Activated CD8-positive, alpha-beta memory T cell treated with anti-CD3 and anti-CD28 coated beads, Interleukin-2, amount 10 ng/mL, durations not matched to agents 7 days and 5 days (primary cell): ENCODE results near the gene DARS1. TPM values are rescaled to one million over a fixed set of nuclear protein-coding genes. Genes with fewer than 3 reads are reported as not detected.
A peak's percentile ranks its signal among the peaks of the same experiment; 100 is the strongest.
"Not testable (repeated sequence)": the region's sequence is repeated elsewhere in the genome, so short reads cannot be mapped to it uniquely, and the experiment has no call there.

Experiments
- ATAC-seq: fragments of 150-1000 bp; cut with Tn5 transposase; one replicate; pipeline ENCODE4 v1.10.0; 2021; ENCODE audit warnings: moderate library complexity
- CTCF ChIA-PET: fragments of 350-600 bp; sonication (Branson Sonifier 250); formaldehyde crosslinking; loops from one replicate; lab custom pipeline; 2021; ENCODE audit warnings: antibody characterized with exemption; lab: Charles Lee
- DNase-seq: peaks from one replicate; pipeline ENCODE4 v3.0.0-alpha.2; 2020
- H3K27ac Mint-ChIP-seq: one replicate; pipeline ENCODE4 v1.8.0; 2021; ENCODE audit warnings: mild to moderate bottlenecking, mixed read lengths
- H3K27me3 Mint-ChIP-seq: one replicate; pipeline ENCODE4 v1.8.0; 2021; ENCODE audit warnings: mixed read lengths
- H3K36me3 Mint-ChIP-seq: one replicate; pipeline ENCODE4 v1.8.0; 2021; ENCODE audit warnings: mild to moderate bottlenecking, mixed read lengths
- H3K4me1 Mint-ChIP-seq: one replicate; pipeline ENCODE4 v1.8.0; 2021; ENCODE audit warnings: mixed read lengths
- H3K4me3 Mint-ChIP-seq: one replicate; pipeline ENCODE4 v1.8.0; 2021; ENCODE audit warnings: mild to moderate bottlenecking, moderate library complexity, mixed read lengths
- H3K9me3 Mint-ChIP-seq: one replicate; pipeline ENCODE4 v1.8.0; 2022; ENCODE audit warnings: low read depth, mixed read lengths
- total RNA-seq, 2 experiments: library from RNA; stranded (reverse); gene quantifications; one replicate each; pipeline ENCODE4 v1.2.3, GENCODE V29; 2021

Gene DARS1
- total RNA-seq, 2 experiments from 2014 or later: 94.0 to 109 TPM

DNA sequence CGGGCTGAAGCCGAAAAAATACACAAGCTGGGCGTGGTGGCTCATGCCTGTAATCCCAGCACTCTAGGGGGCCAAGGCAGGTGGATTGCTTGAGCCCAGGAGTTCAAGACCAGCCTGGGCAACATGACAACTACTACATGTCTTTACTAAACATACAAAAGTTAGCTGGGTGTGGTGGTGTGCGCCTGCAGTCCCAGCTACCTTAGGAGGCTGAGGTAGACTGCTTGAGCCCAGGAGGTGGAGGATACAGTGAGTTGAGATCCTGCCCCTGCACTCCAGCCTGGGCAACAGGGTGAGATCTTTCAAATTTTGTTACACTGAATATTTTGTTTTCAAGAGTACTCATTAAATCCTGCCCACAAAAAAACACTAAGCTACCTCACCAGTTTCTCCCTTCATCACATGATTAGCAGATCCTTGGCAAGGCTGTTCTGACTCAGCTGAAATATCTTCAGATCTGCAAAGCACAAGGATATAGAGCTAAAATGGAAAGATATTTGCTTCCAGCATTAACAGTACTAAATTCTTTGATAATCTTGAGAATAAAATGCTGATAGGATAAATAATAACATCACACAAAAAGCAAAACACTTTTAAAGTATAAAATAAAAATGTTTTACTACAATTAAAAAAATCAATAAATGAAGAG lies 81.0 kb downstream of the DARS1 start:
- Mint-ChIP-seq H3K27ac (no peak overlapping the region), H3K4me3 (no peak overlapping the region), H3K4me1 (no peaks in the 10 kb centered on the region), H3K36me3 (peaks cover 44% of the 10 kb centered on the region), H3K27me3 (no peaks in the 10 kb centered on the region), H3K9me3 (no peaks in the 10 kb centered on the region)
- DNase-seq (no peak), ATAC-seq (no peak)
- CTCF ChIA-PET: interaction anchor here (1.4 to 3.2 kb wide), 2 partner anchors 9 to 24 kb away, joined by 3 to 11 read pairs; no protein-coding TSS in a partner anchor

GRCh38 chr2:135903650-135904049 lies 81.8 kb downstream of the DARS1 start:
- no peak overlapping the region for H3K4me3 Mint-ChIP-seq
- H3K4me1 Mint-ChIP-seq: no peaks in the 10 kb centered on the region
- CTCF ChIA-PET: interaction anchor here (1.1 to 3.2 kb wide), 3 partner anchors 10 to 31 kb away, joined by 3 to 11 read pairs (median 3); no protein-coding TSS in a partner anchor
- H3K36me3 Mint-ChIP-seq: peaks cover 42% of the 10 kb centered on the region
- no peaks in the 10 kb centered on the region for H3K9me3 Mint-ChIP-seq
- DNase-seq (no peak), ATAC-seq (no peak)
- no peak overlapping the region for H3K27ac Mint-ChIP-seq
- H3K27me3 Mint-ChIP-seq: no peaks in the 10 kb centered on the region

GRCh38 chr2:135899567-135899966 lies 85.9 kb downstream of the DARS1 start:
- no peak for DNase-seq
- CTCF ChIA-PET: no interaction called here
- H3K4me1 Mint-ChIP-seq: no peaks in the 10 kb centered on the region
- ATAC-seq: no peak
- H3K9me3 Mint-ChIP-seq: no peaks in the 10 kb centered on the region
- H3K27me3 Mint-ChIP-seq: no peaks in the 10 kb centered on the region
- peaks cover 22% of the 10 kb centered on the region for H3K36me3 Mint-ChIP-seq
- H3K27ac Mint-ChIP-seq: no peak overlapping the region
- no peak overlapping the region for H3K4me3 Mint-ChIP-seq

GRCh38 chr2:135898234-135898786 lies 87.1 kb downstream of the DARS1 start:
- DNase-seq (no peak), ATAC-seq (no peak)
- peaks cover 17% of the 10 kb centered on the region for H3K36me3 Mint-ChIP-seq
- CTCF ChIA-PET: no interaction called here
- H3K4me3 Mint-ChIP-seq: no peak overlapping the region
- no peak overlapping the region for H3K27ac Mint-ChIP-seq
- no peaks in the 10 kb centered on the region for H3K4me1 Mint-ChIP-seq
- H3K9me3 Mint-ChIP-seq: no peaks in the 10 kb centered on the region
- no peaks in the 10 kb centered on the region for H3K27me3 Mint-ChIP-seq

DNA sequence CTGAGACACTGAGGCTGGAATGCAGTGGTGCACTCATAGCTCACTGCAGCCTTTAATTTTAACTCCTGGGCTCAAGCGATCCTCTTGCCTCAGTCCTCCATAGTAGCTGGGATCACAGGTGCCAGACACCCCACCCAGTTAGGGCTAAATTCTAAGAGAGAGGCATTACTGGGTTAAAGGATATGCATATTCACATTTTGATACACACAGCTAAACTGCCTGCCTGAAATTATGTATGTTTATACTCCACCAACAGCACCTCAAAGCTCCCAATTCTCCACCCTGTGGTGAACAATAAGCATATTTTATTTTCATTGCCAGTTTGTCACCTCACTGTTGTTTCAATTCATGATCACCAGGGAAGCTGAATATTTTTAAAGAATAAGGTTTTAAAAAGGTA lies 90.5 kb downstream of the DARS1 start:
- H3K36me3 Mint-ChIP-seq: peaks cover 12% of the 10 kb centered on the region
- H3K4me3 Mint-ChIP-seq: no peak overlapping the region
- H3K27ac Mint-ChIP-seq: no peak overlapping the region
- H3K27me3 Mint-ChIP-seq: no peaks in the 10 kb centered on the region
- ATAC-seq (no peak), DNase-seq (no peak)
- no peaks in the 10 kb centered on the region for H3K9me3 Mint-ChIP-seq
- H3K4me1 Mint-ChIP-seq: no peaks in the 10 kb centered on the region
- CTCF ChIA-PET: interaction anchor here (1.0 to 1.4 kb wide), 3 partner anchors 19 to 487 kb away, joined by 3 to 6 read pairs (median 3); no protein-coding TSS in a partner anchor

GRCh38 chr2:135893374-135893794 lies 92.0 kb downstream of the DARS1 start:
- ATAC-seq (no peak), DNase-seq (no peak)
- Mint-ChIP-seq H3K4me1 (peaks cover under 1% of the 10 kb centered on the region), H3K27ac (no peak overlapping the region), H3K27me3 (no peaks in the 10 kb centered on the region), H3K36me3 (peaks cover 4% of the 10 kb centered on the region), H3K4me3 (no peak overlapping the region), H3K9me3 (no peaks in the 10 kb centered on the region)
- CTCF ChIA-PET: no interaction called here

DNA sequence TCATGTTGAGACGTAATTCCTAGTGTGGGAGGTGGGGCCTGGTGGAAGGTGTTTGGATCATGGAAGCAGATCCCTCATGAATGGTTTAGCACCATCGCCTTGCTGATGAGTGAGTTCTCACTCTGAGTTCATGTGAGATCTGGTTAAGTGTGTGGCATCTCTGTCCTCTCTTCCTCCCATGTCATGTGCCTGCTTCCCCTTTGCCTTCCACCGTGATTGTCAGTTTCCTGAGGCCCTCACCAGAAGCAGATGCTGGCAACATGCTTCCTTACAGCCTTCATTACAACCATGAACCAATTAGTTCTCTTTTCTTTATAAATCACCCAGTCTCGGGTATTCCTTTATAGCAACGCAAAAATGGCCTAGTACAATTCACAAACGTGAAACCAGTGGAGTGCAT lies 94.6 kb downstream of the DARS1 start:
- H3K4me1 Mint-ChIP-seq: peaks cover 7% of the 10 kb centered on the region
- CTCF ChIA-PET: no interaction called here
- H3K36me3 Mint-ChIP-seq: peaks cover 2% of the 10 kb centered on the region
- no peaks in the 10 kb centered on the region for H3K27me3 Mint-ChIP-seq
- DNase-seq: no peak
- no peak overlapping the region for H3K4me3 Mint-ChIP-seq
- H3K9me3 Mint-ChIP-seq: peaks cover 2% of the 10 kb centered on the region
- ATAC-seq: no peak
- no peak overlapping the region for H3K27ac Mint-ChIP-seq

GRCh38 chr2:135890149-135890548 lies 95.3 kb downstream of the DARS1 start:
- H3K36me3 Mint-ChIP-seq: peaks cover 2% of the 10 kb centered on the region
- H3K27me3 Mint-ChIP-seq: no peaks in the 10 kb centered on the region
- no peak overlapping the region for H3K27ac Mint-ChIP-seq
- peaks cover 7% of the 10 kb centered on the region for H3K4me1 Mint-ChIP-seq
- no peak overlapping the region for H3K4me3 Mint-ChIP-seq
- CTCF ChIA-PET: no interaction called here
- DNase-seq (no peak), ATAC-seq (no peak)
- H3K9me3 Mint-ChIP-seq: peaks cover 2% of the 10 kb centered on the region

GRCh38 chr2:135888587-135888986 lies 96.8 kb downstream of the DARS1 start:
- H3K27me3 Mint-ChIP-seq, H3K9me3 Mint-ChIP-seq, DNase-seq, H3K27ac Mint-ChIP-seq, H3K4me1 Mint-ChIP-seq, H3K4me3 Mint-ChIP-seq, ATAC-seq, CTCF ChIA-PET, H3K36me3 Mint-ChIP-seq: not testable (repeated sequence)

DNA sequence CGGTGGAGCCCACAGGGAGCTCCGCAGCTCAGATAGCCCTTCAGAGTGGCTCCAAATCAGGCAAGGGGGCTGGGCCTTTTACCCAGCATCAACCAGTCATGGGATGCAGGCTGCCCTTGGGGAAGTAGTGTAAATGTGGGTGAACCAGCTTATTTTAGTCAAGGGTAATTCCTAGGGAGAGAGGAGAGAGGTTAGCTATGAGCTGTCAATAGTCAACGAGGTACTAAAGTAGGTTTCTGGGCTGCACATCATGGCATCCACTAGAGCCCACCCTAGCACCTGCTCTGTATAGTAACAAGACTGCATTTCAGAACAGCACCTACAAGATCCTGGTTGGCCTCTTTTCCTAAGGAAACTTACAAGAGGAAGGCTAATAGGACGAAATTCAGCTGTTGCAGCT lies 99.7 kb downstream of the DARS1 start:
- Mint-ChIP-seq H3K27me3 (peaks cover 11% of the 10 kb centered on the region), H3K36me3 (peaks cover 2% of the 10 kb centered on the region), H3K9me3 (peaks cover 2% of the 10 kb centered on the region), H3K4me3 (no peak overlapping the region), H3K4me1 (peaks cover 7% of the 10 kb centered on the region), H3K27ac (no peak overlapping the region)
- DNase-seq: no peak
- no peak for ATAC-seq
- CTCF ChIA-PET: interaction anchor here (1.0 kb wide), 1 partner anchor 499 kb away, joined by 3 read pairs; no protein-coding TSS in a partner anchor

DNA sequence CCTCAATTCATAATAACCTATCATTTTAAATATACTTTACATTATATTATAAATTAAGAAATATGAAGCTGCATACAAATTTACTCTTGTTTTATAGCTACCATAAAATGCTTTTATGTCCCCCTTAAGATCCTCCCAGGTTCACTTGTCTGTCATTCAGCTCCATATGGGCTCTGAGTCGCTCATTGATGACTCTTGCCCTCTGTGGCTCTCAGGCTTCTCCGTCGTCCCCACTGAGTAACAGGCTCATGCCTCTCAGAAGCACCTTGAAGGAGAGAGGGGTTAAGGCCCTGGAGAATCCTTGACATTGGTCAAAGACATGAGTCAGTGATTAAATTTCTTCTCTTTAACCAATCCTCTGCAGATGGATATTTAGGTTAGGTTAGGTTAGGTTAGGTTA lies 103.0 kb downstream of the DARS1 start:
- H3K36me3 Mint-ChIP-seq: no peaks in the 10 kb centered on the region
- H3K4me3 Mint-ChIP-seq: no peak overlapping the region
- CTCF ChIA-PET: interaction anchor here (1.0 kb wide), 1 partner anchor 85 kb away, joined by 4 read pairs; no protein-coding TSS in a partner anchor
- peaks cover 11% of the 10 kb centered on the region for H3K27me3 Mint-ChIP-seq
- H3K27ac Mint-ChIP-seq: no peak overlapping the region
- H3K4me1 Mint-ChIP-seq: peaks cover 3% of the 10 kb centered on the region
- DNase-seq (no peak), ATAC-seq (no peak)
- H3K9me3 Mint-ChIP-seq: no peaks in the 10 kb centered on the region

DNA sequence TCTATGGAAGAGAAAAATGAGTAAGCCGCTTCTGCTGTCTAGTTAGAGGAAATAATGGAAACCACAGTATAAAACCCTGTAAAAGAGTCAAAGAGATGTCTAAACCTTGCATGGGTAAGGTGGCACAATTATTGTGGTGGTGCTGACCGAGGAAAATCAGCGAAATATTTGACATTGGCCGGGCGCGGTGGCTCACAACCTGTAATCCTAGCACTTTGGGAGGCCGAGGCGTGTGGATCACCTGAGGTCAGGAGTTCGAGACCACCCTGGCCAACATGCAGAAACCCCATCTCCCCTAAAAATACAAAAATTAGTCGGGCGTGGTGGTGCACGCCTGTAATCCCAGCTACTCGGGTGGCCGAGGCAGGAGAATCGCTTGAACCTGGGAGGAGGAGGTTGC lies 108.7 kb downstream of the DARS1 start:
- CTCF ChIA-PET: interaction anchor here (0.9 to 3.6 kb wide), 5 partner anchors 10 to 508 kb away, joined by 3 to 21 read pairs (median 6); no protein-coding TSS in a partner anchor
- peak overlapping the region; percentile 97 for H3K27ac Mint-ChIP-seq
- ATAC-seq, H3K27me3 Mint-ChIP-seq, H3K9me3 Mint-ChIP-seq, DNase-seq: not testable (repeated sequence)
- H3K4me3 Mint-ChIP-seq: peak overlapping the region; percentile 85
- peaks cover 33% of the 10 kb centered on the region for H3K36me3 Mint-ChIP-seq
- peaks cover 35% of the 10 kb centered on the region for H3K4me1 Mint-ChIP-seq

DNA sequence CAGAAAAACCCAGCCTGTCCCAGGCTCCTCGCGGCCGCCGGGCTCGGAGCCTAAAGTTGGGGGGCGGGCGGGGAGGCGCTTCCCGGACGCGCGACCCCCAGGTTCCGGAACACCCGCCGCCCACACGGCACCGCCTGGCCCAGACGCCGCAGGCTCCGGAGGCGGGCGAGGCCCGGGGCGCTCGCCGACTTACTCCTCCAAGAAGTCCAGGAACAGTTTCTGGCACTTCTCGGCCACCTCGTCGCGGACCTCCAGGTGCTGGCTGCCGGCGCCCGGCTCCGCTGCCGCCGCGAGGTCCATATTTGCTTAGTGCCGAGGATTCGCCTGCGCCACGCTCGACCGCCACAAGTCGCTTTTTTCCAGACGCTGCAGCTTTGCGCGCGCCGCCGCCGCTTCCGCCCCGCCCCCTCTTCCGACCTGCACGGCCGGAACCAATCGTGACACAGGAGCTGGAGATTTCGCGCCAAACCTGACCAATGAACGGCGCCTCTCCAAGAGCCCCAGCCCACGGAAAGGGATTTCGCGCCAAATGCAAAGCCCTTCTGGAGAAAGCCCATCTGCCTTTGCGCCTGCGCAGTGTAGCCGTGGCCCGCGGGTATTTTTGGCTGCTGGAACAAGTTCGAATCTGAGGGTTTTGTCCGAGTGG lies 109.2 kb downstream of the DARS1 start, which contains the start of gene MCM6:
TSS of gene MCM6 (minus strand) at position 378 of the 646 bp plus-strand sequence. CDS start at position 300, 78 bp downstream.
- DNase-seq (peak; percentile 100), ATAC-seq (peak; percentile 92)
- peaks cover 41% of the 10 kb centered on the region for H3K4me1 Mint-ChIP-seq
- CTCF ChIA-PET: interaction anchor here (0.9 to 3.6 kb wide), 7 partner anchors 10 to 509 kb away, joined by 3 to 21 read pairs (median 4); no protein-coding TSS in a partner anchor
- no peaks in the 10 kb centered on the region for H3K9me3 Mint-ChIP-seq
- peaks cover 38% of the 10 kb centered on the region for H3K36me3 Mint-ChIP-seq
- H3K4me3 Mint-ChIP-seq: peak within 1 kb of the TSS; percentile 85
- H3K27ac Mint-ChIP-seq: peak within 1 kb of the TSS; percentile 97
- no peaks in the 10 kb centered on the region for H3K27me3 Mint-ChIP-seq
